H1 (cell line): ENCODE results near the gene NEDD4L. TPM values are rescaled to one million over a fixed set of nuclear protein-coding genes. Genes with fewer than 3 reads are reported as not detected.

Experiments used
- CTCF ChIA-PET: fragments of 300-600 bp; sonication (Branson Sonifier 250); formaldehyde crosslinking; loops from one replicate; lab custom pipeline; 2021; ENCODE audit not compliant: partially characterized antibody; lab: Charles Lee
- POLR2A ChIA-PET: fragments of 300-600 bp; sonication (Branson Sonifier 250); formaldehyde crosslinking; loops from one replicate; lab custom pipeline; 2021; ENCODE audit warnings: inconsistent platforms; ENCODE audit not compliant: partially characterized antibody; lab: Charles Lee
- DNase-seq, 2 experiments: peaks; one replicate each; pipeline versions ENCODE4 v3.0.0 to v3.0.0-alpha.2; 2010 to 2022; ENCODE audit warnings: low spot score in 2 of 2, low read depth in 1 of 2, mixed read lengths in 1 of 2
- FAIRE-seq: peaks from 2 replicates; lab custom pipeline; 2011; peaks lifted over from hg19 to GRCh38; lab: Jason Lieb, UNC
- H2AFZ ChIP-seq: 2 replicates; pipeline ENCODE4 v1.8.1; 2012; ENCODE audit warnings: low read length, inconsistent platforms
- H2AK5ac ChIP-seq: 2 replicates; pipeline ENCODE4 v1.6.1; 2013; ENCODE audit warnings: low read depth, low read length
- H2BK120ac ChIP-seq: replicated peaks from 2 replicates; pipeline ENCODE3; 2013; ENCODE audit warnings: low read depth, low read length, inconsistent platforms
- H2BK12ac ChIP-seq: 2 replicates; pipeline ENCODE4 v1.6.1; 2013; ENCODE audit warnings: low read depth, low read length
- H2BK15ac ChIP-seq: 2 replicates; pipeline ENCODE4 v1.6.1; 2013; ENCODE audit warnings: low read length
- H2BK20ac ChIP-seq: 2 replicates; pipeline ENCODE4 v1.6.1; 2013; ENCODE audit warnings: low read length
- H2BK5ac ChIP-seq: 2 replicates; pipeline ENCODE4 v1.6.1; 2013; ENCODE audit warnings: low read depth, low read length
- H3K14ac ChIP-seq: 2 replicates; pipeline ENCODE4 v1.6.1; 2013; ENCODE audit warnings: inconsistent platforms; ENCODE audit not compliant: insufficient read length
- H3K18ac ChIP-seq: 2 replicates; pipeline ENCODE4 v1.6.1; 2013; ENCODE audit warnings: low read length; ENCODE audit errors: extremely low read depth
- H3K23ac ChIP-seq: 2 replicates; pipeline ENCODE4 v1.6.1; 2013; ENCODE audit warnings: inconsistent platforms; ENCODE audit not compliant: insufficient read length
- H3K23me2 ChIP-seq: 2 replicates; pipeline ENCODE4 v1.6.1; 2013; ENCODE audit warnings: low read depth, low read length
- H3K27ac ChIP-seq: 2 replicates; pipeline ENCODE4 v1.6.1; 2011; ENCODE audit warnings: low read depth, low read length, inconsistent platforms
- H3K27me3 ChIP-seq, 4 experiments: replicated peaks in 1 of 4; 1 replicate in 1 of 4; 2 replicates in 3 of 4; pipeline versions ENCODE4 v1.6.1 to v1.8.1; 2011 to 2013; ENCODE audit warnings: low read length in 3 of 4, mild to moderate bottlenecking in 3 of 4, inconsistent platforms in 2 of 4, mixed read lengths in 2 of 4, moderate library complexity in 1 of 4; ENCODE audit not compliant: control insufficient read depth in 3 of 4, insufficient read depth in 3 of 4; ENCODE audit errors: extremely low read depth in 1 of 4
- H3K36me3 ChIP-seq, 4 experiments: 2 replicates each; pipeline versions ENCODE4 v1.6.1 to v1.8.1; 2011 to 2013; ENCODE audit warnings: mild to moderate bottlenecking in 4 of 4, low read length in 3 of 4, moderate library complexity in 2 of 4, control low read depth in 1 of 4, inconsistent platforms in 1 of 4; ENCODE audit not compliant: insufficient read depth in 4 of 4, control insufficient read depth in 2 of 4
- H3K4ac ChIP-seq: replicated peaks from 2 replicates; pipeline ENCODE3; 2013; ENCODE audit warnings: low read length, low read depth, mixed read lengths, inconsistent platforms; ENCODE audit not compliant: insufficient read length
- H3K4me1 ChIP-seq, 4 experiments: replicated peaks in 1 of 4; 1 replicate in 1 of 4; 2 replicates in 3 of 4; pipeline versions ENCODE4 v1.6.1 to v1.8.1; 2011 to 2013; ENCODE audit warnings: low read length in 3 of 4, inconsistent platforms in 2 of 4, mixed read lengths in 1 of 4; ENCODE audit not compliant: insufficient read depth in 4 of 4, control insufficient read depth in 3 of 4
- H3K4me2 ChIP-seq, 2 experiments: 2 replicates each; pipeline versions ENCODE4 v1.6.1 to v1.8.1; 2011 to 2013; ENCODE audit warnings: low read depth in 2 of 2, low read length in 2 of 2, control low read depth in 1 of 2, inconsistent platforms in 1 of 2, mild to moderate bottlenecking in 1 of 2; ENCODE audit not compliant: insufficient read depth in 1 of 2
- H3K4me3 ChIP-seq, 4 experiments: fragments of 200-600, 300-600 bp in 1 of 4; sonication (generic), shearing (Covaris generic), sonication (Bioruptor Twin) in 1 of 4; 2 replicates each; pipeline versions ENCODE4 v1.5.1 to v1.8.1; 2011 to 2016; ENCODE audit warnings: low read length in 4 of 4, low read depth in 3 of 4, control low read depth in 2 of 4, inconsistent platforms in 2 of 4, mild to moderate bottlenecking in 2 of 4, mixed read lengths in 1 of 4, moderate library complexity in 1 of 4; ENCODE audit not compliant: insufficient read depth in 2 of 4; ENCODE audit errors: extremely low read depth in 1 of 4
- H3K56ac ChIP-seq: replicated peaks from 2 replicates; pipeline ENCODE3; 2013; ENCODE audit warnings: low read depth, mild to moderate bottlenecking, mixed read lengths, low read length, inconsistent platforms; ENCODE audit not compliant: insufficient read length
- H3K79me1 ChIP-seq: 2 replicates; pipeline ENCODE4 v1.6.1; 2013; ENCODE audit warnings: low read depth, low read length, control low read depth
- H3K79me2 ChIP-seq, 2 experiments: 2 replicates each; pipeline versions ENCODE4 v1.6.1 to v1.8.1; 2012 to 2013; ENCODE audit warnings: low read length in 2 of 2, mild to moderate bottlenecking in 2 of 2, inconsistent platforms in 1 of 2; ENCODE audit not compliant: insufficient read depth in 2 of 2, control insufficient read depth in 1 of 2
- H3K9ac ChIP-seq, 4 experiments: replicated peaks in 1 of 4; 1 replicate in 1 of 4; 2 replicates in 3 of 4; pipeline versions ENCODE4 v1.6.1 to v1.8.1; 2011 to 2013; ENCODE audit warnings: low read depth in 3 of 4, low read length in 3 of 4, control low read depth in 2 of 4, mild to moderate bottlenecking in 2 of 4, moderate library complexity in 2 of 4, inconsistent platforms in 1 of 4; ENCODE audit errors: extremely low read depth in 1 of 4
- H3K9me3 ChIP-seq, 2 experiments: 2 replicates each; pipeline versions ENCODE4 v1.6.1 to v1.8.1; 2012 to 2013; ENCODE audit warnings: mild to moderate bottlenecking in 2 of 2, moderate library complexity in 2 of 2, control low read depth in 1 of 2, inconsistent platforms in 1 of 2, low read depth in 1 of 2, low read length in 1 of 2, mixed read lengths in 1 of 2; ENCODE audit not compliant: insufficient read depth in 2 of 2
- H4K20me1 ChIP-seq, 2 experiments: replicated peaks in 1 of 2; 2 replicates each; pipeline versions ENCODE3 to v1.8.1; 2011 to 2013; ENCODE audit warnings: inconsistent platforms in 2 of 2, low read length in 2 of 2, mild to moderate bottlenecking in 1 of 2; ENCODE audit not compliant: insufficient read depth in 2 of 2, control insufficient read depth in 1 of 2
- H4K5ac ChIP-seq: 2 replicates; pipeline ENCODE4 v1.6.1; 2013; ENCODE audit warnings: low read length, low read depth, mixed read lengths, inconsistent platforms; ENCODE audit not compliant: insufficient read length
- H4K8ac ChIP-seq: 2 replicates; pipeline ENCODE4 v1.8.0; 2013; ENCODE audit warnings: mild to moderate bottlenecking, moderate library complexity, low read length, inconsistent platforms; ENCODE audit not compliant: insufficient read depth; ENCODE audit errors: extremely low read depth
- H4K91ac ChIP-seq: replicated peaks from 2 replicates; pipeline ENCODE3; 2013; ENCODE audit warnings: low read length, mixed read lengths, inconsistent platforms; ENCODE audit not compliant: insufficient read length
- HDAC2 ChIP-seq, 2 experiments: fragments of 300-600 bp in 1 of 2; sonication (generic) in 1 of 2; IDR thresholded peaks; 2 replicates each; pipeline ENCODE4 v1.6.1; 2011 to 2012; ENCODE audit warnings: low read depth in 2 of 2, low read length in 2 of 2, mild to moderate bottlenecking in 2 of 2, moderate library complexity in 2 of 2, borderline replicate concordance in 1 of 2, inconsistent platforms in 1 of 2
- WGBS, 2 experiments: shearing (Covaris generic) in 1 of 2; methylation state at CpG; one replicate each; pipeline versions ENCODE4 v1.1.6 to v1.1.7; 2013 to 2015; ENCODE audit warnings: low lambda C conversion rate in 2 of 2, mixed read lengths in 2 of 2, inconsistent platforms in 1 of 2, low coverage in 1 of 2, missing lambda C conversion rate in 1 of 2; ENCODE audit not compliant: insufficient replicate concordance in 2 of 2, insufficient coverage in 1 of 2, insufficient read length in 1 of 2; ENCODE audit errors: extremely low coverage in 1 of 2, missing lambda C conversion rate in 1 of 2; 5-methylcytosine and 5-hydroxymethylcytosine counted together
- polyA plus RNA-seq, 7 experiments: library from polyadenylated mRNA; depleted of rRNA in 3 of 7; stranded (reverse) in 5 of 7; unstranded in 2 of 7; fragments of >200 nt in 5 of 7; fragments of 200-250 nt in 2 of 7; gene quantifications; 1 replicate in 5 of 7; 2 replicates in 1 of 7; 4 replicates in 1 of 7; pipeline versions ENCODE4 v1.2.1 to v1.2.3, GENCODE V29; 2011 to 2013; ENCODE audit warnings: missing spikeins in 2 of 7, mixed read lengths in 2 of 7
- total RNA-seq: library from RNA; stranded (reverse); fragmentation: NEBNext Ultra II Directional; extraction: Animal tissue kit (Norgen Biotek cat#: 25700); gene quantifications from 2 replicates; pipeline ENCODE4 v1.2.1, GENCODE V29; 2021

The NEDD4L gene
- total and polyA plus RNA-seq, 2 of the 8 experiments (the other 6 are each of a cell fraction or from before 2014, with no cell fraction given), result 37.3 to 69.8 TPM

- no peak overlapping the region for H3K27ac ChIP-seq
- H3K4ac ChIP-seq, result no peak overlapping the region
- H3K14ac ChIP-seq, result no peak overlapping the region
- H3K9ac ChIP-seq, result no peak overlapping the region
- H3K23me2 ChIP-seq, result peaks cover 6% of the 10 kb centered on the region; the same call in 1 of the 2 replicates
- no peak overlapping the region for H2BK5ac ChIP-seq
- TF ChIP-seq HDAC2 (IDR thresholded peaks at IDR 0.05; ENCODE audit: borderline replicate concordance in 1 of 2, low read depth in 2 of 2, low read length in 2 of 2), result no peak
- no peaks in the 10 kb centered on the region for H3K79me1 ChIP-seq
- no peak overlapping the region for H3K4me2 ChIP-seq
- POLR2A ChIA-PET, result no interaction called here
- no peak overlapping the region for H3K18ac ChIP-seq
- H2BK120ac ChIP-seq, result no peak overlapping the region
- H3K4me1 ChIP-seq, result no peaks in the 10 kb centered on the region
- H4K5ac ChIP-seq, result no peak overlapping the region
- no peak overlapping the region for H4K8ac ChIP-seq
- FAIRE-seq (no peak), DNase-seq (no peak)
- no peaks in the 10 kb centered on the region for H3K79me2 ChIP-seq
- no peak overlapping the region for H2BK20ac ChIP-seq
- CTCF ChIA-PET, result interaction anchor here (0.7 to 5.2 kb wide), 2 partner anchors 13 to 14 kb away, joined by 3 to 31 read pairs; no protein-coding TSS in a partner anchor
- 0 out of 7 replicates have a peak, but pooled peaks cover 0 to 2% (median 0%) of the 10 kb centered on the region in 4 experiments for H3K27me3 ChIP-seq
- H3K9me3 ChIP-seq, result no peaks in the 10 kb centered on the region
- H3K23ac ChIP-seq, result no peak overlapping the region
- no peak overlapping the region for H2AFZ ChIP-seq
- 85% methylated on average over 4 of the region's 4 CpGs; no CpG with 5 or more reads in 1 of the 2 experiments for WGBS, 2 experiments
- H4K91ac ChIP-seq, result no peak overlapping the region
- H2BK15ac ChIP-seq, result no peak overlapping the region
- peaks cover 0 to 4% of the 10 kb centered on the region in 2 experiments for H4K20me1 ChIP-seq
- no peak overlapping the region for H3K4me3 ChIP-seq
- no peak overlapping the region for H2BK12ac ChIP-seq
- H2AK5ac ChIP-seq, result no peak overlapping the region
- H3K36me3 ChIP-seq, result no peaks in the 10 kb centered on the region
- H3K56ac ChIP-seq, result no peak overlapping the region
Observed at GRCh38 chr18:58419587-58420199, 375.7 kb downstream of the NEDD4L start.
